Kidney (tissue), 14 donors: Measurements from ENCODE around the gene NFKBIE. TPM values are rescaled to one million over a fixed set of nuclear protein-coding genes. Genes with fewer than 3 reads are reported as not detected.

ENCODE experiments used
- DNase-seq, 5 donors: peaks; one replicate each; pipeline ENCODE4 v3.0.0-alpha.2; 2013 to 2020
- FAIRE-seq: peaks from 2 replicates; lab custom pipeline; 2012; peaks lifted over from hg19 to GRCh38; lab: Jason Lieb, UNC
- H3K27ac ChIP-seq, 2 donors: one replicate each; pipeline ENCODE4 v1.7.0; 2013; ENCODE audit warnings: low read depth in 2 of 2, low read length in 2 of 2, inconsistent platforms in 1 of 2
- H3K27me3 ChIP-seq: one replicate; pipeline ENCODE4 v1.7.1; 2013; ENCODE audit warnings: low read length, inconsistent platforms; ENCODE audit not compliant: control insufficient read depth, insufficient read depth
- H3K36me3 ChIP-seq, 3 donors: one replicate each; pipeline versions ENCODE4 v1.7.0 to v1.7.1; 2013; ENCODE audit warnings: low read length in 3 of 3, control low read depth in 1 of 3, inconsistent platforms in 1 of 3; ENCODE audit not compliant: insufficient read depth in 3 of 3, control insufficient read depth in 2 of 3
- H3K4me1 ChIP-seq, 3 donors: one replicate each; pipeline versions ENCODE4 v1.7.0 to v1.7.1; 2013; ENCODE audit warnings: low read length in 3 of 3, inconsistent platforms in 1 of 3, low read depth in 1 of 3; ENCODE audit not compliant: control insufficient read depth in 2 of 3, insufficient read depth in 2 of 3
- H3K4me3 ChIP-seq, 3 donors: one replicate each; pipeline versions ENCODE4 v1.7.0 to v1.8.1; 2013; ENCODE audit warnings: low read length in 3 of 3, control low read depth in 1 of 3, inconsistent platforms in 1 of 3
- H3K9ac ChIP-seq, 3 donors: one replicate each; pipeline versions ENCODE4 v1.7.0 to v1.7.1; 2013; ENCODE audit warnings: low read length in 3 of 3, control low read depth in 1 of 3, inconsistent platforms in 1 of 3
- H3K9me3 ChIP-seq, 3 donors: one replicate each; pipeline versions ENCODE4 v1.7.0 to v1.7.1; 2013; ENCODE audit warnings: low read length in 3 of 3, control low read depth in 1 of 3, inconsistent platforms in 1 of 3; ENCODE audit not compliant: control insufficient read depth in 2 of 3, insufficient read depth in 1 of 3
- intact Hi-C: fragments of 100-400 bp; cut with DNase I; formaldehyde crosslinking; loops from one replicate; pipeline ENCODE4 v1.11.1; 2022
- polyA plus RNA-seq: library from polyadenylated mRNA; stranded (reverse); fragments of 350-450 nt; fragmentation: Illumina TruSeq; extraction: RNeasy Lipid Tissue Mini Kit (QIAGEN cat#74804); gene quantifications from one replicate; pipeline ENCODE4 v1.2.3, GENCODE V29; 2014; ENCODE audit warnings: low read depth, low replicate concordance; ENCODE audit not compliant: insufficient read depth
- total RNA-seq: library from RNA; stranded (reverse); fragmentation: NEBNext Ultra II Directional; extraction: Animal tissue kit (Norgen Biotek cat#: 25700); gene quantifications from one replicate; pipeline ENCODE4 v1.2.1, GENCODE V29; 2021
- TF ChIP-seq, protein P1 (sequence below): IDR thresholded peaks from 3 replicates; pipeline ENCODE4 v1.5.1; 2012; ENCODE audit warnings: mild to moderate bottlenecking, moderate library complexity, borderline replicate concordance; ENCODE audit not compliant: insufficient read depth; ENCODE audit errors: extremely low read depth
- donor health status: control.
- donor health status: control.
- donor health status: control.
- donor health status: control.
- donor health status: control.
- donor health status: DM: yes; HTN: yes; CAD: no.
- donor health status: Normal renal cell carcinoma (clear cell type).

The NFKBIE gene
- total and polyA plus RNA-seq, 2 donors from 2014 or later, result 12.6 to 19.0 TPM

DNA sequence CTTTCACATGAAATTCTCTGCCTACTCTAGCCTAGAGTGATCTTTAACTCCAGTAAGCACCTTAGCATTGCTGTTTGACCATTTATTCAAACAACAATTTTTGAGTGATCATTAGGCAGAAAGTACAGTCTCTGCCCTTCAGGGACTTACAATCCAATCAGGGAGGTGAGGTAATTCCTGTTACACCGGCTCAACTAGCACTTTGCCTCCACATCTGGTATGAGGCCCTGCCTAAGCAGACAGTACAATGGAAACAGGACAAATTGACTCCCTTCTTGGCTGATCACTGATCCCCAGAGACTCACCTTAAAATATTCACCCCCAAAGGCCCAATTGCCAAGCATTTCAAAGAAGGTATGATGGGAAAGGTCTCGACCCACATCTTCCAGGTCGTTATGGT lies 46.4 kb upstream of the NFKBIE start:
- Histone ChIP-seq H3K36me3 (peaks cover 3 to 35% (median 9%) of the 10 kb centered on the region in 3 donors), H3K4me3 (no peak overlapping the region), H3K4me1 (peaks cover 0 to 6% (median 0%) of the 10 kb centered on the region in 3 donors), H3K9me3 (no peaks in the 10 kb centered on the region), H3K27ac (no peak overlapping the region), H3K27me3 (no peaks in the 10 kb centered on the region), H3K9ac (no peak overlapping the region)
- FAIRE-seq (no peak), DNase-seq (no peak)
- TF ChIP-seq, protein P1, sequence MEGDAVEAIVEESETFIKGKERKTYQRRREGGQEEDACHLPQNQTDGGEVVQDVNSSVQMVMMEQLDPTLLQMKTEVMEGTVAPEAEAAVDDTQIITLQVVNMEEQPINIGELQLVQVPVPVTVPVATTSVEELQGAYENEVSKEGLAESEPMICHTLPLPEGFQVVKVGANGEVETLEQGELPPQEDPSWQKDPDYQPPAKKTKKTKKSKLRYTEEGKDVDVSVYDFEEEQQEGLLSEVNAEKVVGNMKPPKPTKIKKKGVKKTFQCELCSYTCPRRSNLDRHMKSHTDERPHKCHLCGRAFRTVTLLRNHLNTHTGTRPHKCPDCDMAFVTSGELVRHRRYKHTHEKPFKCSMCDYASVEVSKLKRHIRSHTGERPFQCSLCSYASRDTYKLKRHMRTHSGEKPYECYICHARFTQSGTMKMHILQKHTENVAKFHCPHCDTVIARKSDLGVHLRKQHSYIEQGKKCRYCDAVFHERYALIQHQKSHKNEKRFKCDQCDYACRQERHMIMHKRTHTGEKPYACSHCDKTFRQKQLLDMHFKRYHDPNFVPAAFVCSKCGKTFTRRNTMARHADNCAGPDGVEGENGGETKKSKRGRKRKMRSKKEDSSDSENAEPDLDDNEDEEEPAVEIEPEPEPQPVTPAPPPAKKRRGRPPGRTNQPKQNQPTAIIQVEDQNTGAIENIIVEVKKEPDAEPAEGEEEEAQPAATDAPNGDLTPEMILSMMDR, result no peak
- intact Hi-C loops, result no loop called here

DNA sequence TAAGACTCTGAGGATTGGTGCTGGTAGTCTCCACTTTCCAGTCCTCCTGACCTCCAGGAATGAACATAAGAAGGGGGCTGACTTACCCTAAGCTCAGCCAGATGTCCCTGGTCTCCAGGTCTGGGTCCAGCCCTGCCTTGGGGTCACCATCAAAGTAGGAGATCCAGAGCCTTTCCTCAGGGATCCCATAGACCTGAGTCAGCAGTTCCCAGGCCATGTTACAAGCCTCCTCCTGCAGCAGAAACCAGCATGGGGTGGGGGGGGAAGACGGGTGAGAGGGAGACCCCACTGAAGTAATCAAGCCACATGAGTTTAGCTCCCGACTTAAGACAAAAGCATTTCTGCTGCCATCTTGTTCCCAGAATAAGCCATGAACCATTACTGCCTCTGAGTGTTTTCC lies 46.0 kb upstream of the NFKBIE start:
- Histone ChIP-seq H3K27me3 (no peaks in the 10 kb centered on the region), H3K36me3 (peaks cover 3 to 35% (median 9%) of the 10 kb centered on the region in 3 donors), H3K27ac (no peak overlapping the region), H3K9me3 (no peaks in the 10 kb centered on the region), H3K9ac (no peak overlapping the region), H3K4me3 (no peak overlapping the region), H3K4me1 (peaks cover 0 to 6% (median 0%) of the 10 kb centered on the region in 3 donors)
- no peak for FAIRE-seq
- TF ChIP-seq, protein P1, result no peak
- DNase-seq, result no peak
- intact Hi-C loops, result no loop called here

DNA sequence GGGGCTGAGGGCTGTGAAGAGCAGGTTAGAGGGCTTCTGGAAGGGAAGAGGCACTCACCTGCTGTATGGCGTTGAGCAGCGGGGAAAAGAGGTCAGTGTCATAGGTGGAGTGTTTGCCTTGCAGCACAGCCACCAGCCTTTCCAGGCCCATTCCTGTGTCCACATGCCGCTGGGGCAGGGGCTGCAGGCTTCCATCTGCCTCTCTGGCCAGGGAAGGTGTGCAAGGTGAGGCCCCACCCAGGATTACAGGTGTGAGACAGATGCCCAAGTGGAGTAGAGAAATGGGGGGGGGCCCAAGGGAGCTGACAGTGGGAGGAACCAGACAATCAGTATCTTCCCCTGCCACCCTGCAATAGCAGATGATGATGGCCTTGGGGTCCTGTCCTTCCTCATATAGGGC lies 44.9 kb upstream of the NFKBIE start:
- H3K27me3 ChIP-seq, result no peaks in the 10 kb centered on the region
- H3K9ac ChIP-seq, result no peak overlapping the region
- H3K27ac ChIP-seq, result no peak overlapping the region
- H3K4me3 ChIP-seq, result no peak overlapping the region
- H3K36me3 ChIP-seq, result peaks cover 3 to 38% (median 9%) of the 10 kb centered on the region in 3 donors
- intact Hi-C loops, result no loop called here
- H3K4me1 ChIP-seq, result peaks cover 0 to 6% (median 0%) of the 10 kb centered on the region in 3 donors
- FAIRE-seq, result no peak
- H3K9me3 ChIP-seq, result no peaks in the 10 kb centered on the region
- no peak for DNase-seq
- TF ChIP-seq, protein P1, result no peak

DNA sequence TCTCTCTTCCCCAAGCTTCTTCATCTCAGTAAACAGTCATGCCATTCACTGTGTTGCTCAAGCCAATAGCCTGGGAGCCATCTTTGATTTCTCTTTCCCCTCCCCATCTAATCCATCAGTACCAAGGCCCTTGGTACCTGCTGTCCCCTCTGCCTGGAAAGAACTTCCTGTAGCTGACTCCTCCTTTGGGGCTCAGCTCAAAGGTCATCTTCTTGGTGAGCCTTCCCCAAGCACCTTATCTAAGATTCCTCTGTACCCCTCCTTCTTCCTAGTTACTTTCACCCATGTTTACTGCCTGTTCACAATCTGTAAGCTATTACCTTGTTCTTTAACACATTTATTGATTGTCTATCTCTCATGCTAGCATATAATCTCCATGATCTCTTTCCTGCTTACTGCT lies 44.3 kb upstream of the NFKBIE start:
- intact Hi-C loops, result no loop called here
- DNase-seq, result no peak
- TF ChIP-seq, protein P1, result no peak

More for the DNA sequence above, 44.3 kb upstream of the NFKBIE start:
- Histone ChIP-seq H3K4me3 (no peak overlapping the region), H3K4me1 (peaks cover 0 to 6% (median 0%) of the 10 kb centered on the region in 3 donors), H3K27ac (no peak overlapping the region), H3K9ac (no peak overlapping the region), H3K9me3 (no peaks in the 10 kb centered on the region), H3K36me3 (peaks cover 3 to 39% (median 9%) of the 10 kb centered on the region in 3 donors), H3K27me3 (no peaks in the 10 kb centered on the region)
- no peak for FAIRE-seq
